Prostate gland (tissue), 2 donors: Measurements from ENCODE around the gene DST.

Experiments
- CTCF ChIP-seq, 4 experiments: fragments of 200-600 bp in 2 of 4; fragments of 450-650 bp in 2 of 4; sonication (generic) in 2 of 4; IDR thresholded peaks; 1 replicate in 3 of 4; 2 replicates in 1 of 4; pipeline ENCODE4 v1.5.1; 2016 to 2019; ENCODE audit warnings: antibody characterized with exemption in 4 of 4, mild to moderate bottlenecking in 2 of 4, moderate library complexity in 2 of 4
- POLR2A ChIP-seq: fragments of 450-650 bp; IDR thresholded peaks from one replicate; pipeline ENCODE4 v1.6.1; 2016; ENCODE audit warnings: antibody characterized with exemption, mild to moderate bottlenecking
- POLR2AphosphoS5 ChIP-seq: sonication (generic); formaldehyde crosslinking; IDR thresholded peaks from one replicate; pipeline ENCODE4 v1.6.1; 2017; ENCODE audit warnings: antibody characterized with exemption

DNA sequence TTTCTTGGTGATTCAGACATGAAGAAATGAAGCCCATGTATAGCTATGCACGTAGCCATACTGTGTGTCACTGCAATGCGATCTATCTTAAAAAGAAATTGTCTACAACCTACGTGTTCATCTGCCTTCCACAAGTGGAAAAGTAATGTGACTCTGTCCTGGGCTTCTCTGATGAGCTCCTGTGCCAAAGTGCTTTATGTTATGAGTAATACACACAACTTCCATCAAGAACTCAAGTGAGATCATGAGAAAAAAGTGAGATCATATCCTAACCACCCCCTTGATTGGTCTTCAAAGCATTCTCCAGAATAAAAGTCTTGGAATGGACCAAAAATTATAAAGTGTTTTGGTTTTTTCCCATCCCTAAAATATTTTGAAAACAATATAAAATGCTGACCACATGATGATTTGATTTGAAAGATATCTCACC, 114.3 kb downstream of the DST start:
- TF ChIP-seq POLR2A: no peak
- no peak for TF ChIP-seq CTCF (IDR thresholded peaks at IDR 0.05)
- no peak for TF ChIP-seq POLR2AphosphoS5
